GM12878 (cell line): ENCODE data around the gene ADISSP. TPM values are rescaled to one million over a fixed set of nuclear protein-coding genes. Genes with fewer than 3 reads are reported as not detected.

Source experiments
- ATAC-seq: fragments of 200-7000 bp; cut with Tn5 transposase; 3 replicates; pipeline ENCODE4 v1.9.1; 2020; ENCODE audit warnings: mild to moderate bottlenecking, moderate library complexity
- BruUV-seq: library from RNA; stranded (reverse); fragments of 400-500 nt; replicated peaks from 2 replicates; lab custom pipeline; 2021; lab: Mats Ljungman, UMichigan
- CTCF ChIA-PET: fragments of 300-600 bp; sonication (Branson Sonifier 250); formaldehyde crosslinking; extraction: SDS; loops from one replicate; lab custom pipeline; 2021; ENCODE audit warnings: inconsistent platforms; lab: Yijun Ruan, JAX
- POLR2A ChIA-PET: fragments of 350-600 bp; formaldehyde crosslinking; extraction: SDS; loops from one replicate; lab custom pipeline; 2021; ENCODE audit warnings: inconsistent platforms; lab: Charles Lee
- RAD21 ChIA-PET: fragments of 300-600 bp; sonication (Branson Sonifier 250); formaldehyde crosslinking; loops from one replicate; lab custom pipeline; 2023; ENCODE audit warnings: antibody characterized with exemption; ENCODE audit not compliant: unreplicated experiment; lab: Charles Lee
- SMC1A ChIA-PET: fragments of 300-600 bp; sonication (Branson Sonifier 250); formaldehyde crosslinking; loops from one replicate; lab custom pipeline; 2023; ENCODE audit not compliant: unreplicated experiment, uncharacterized antibody; lab: Charles Lee
- DNase-seq: peaks from one replicate; pipeline ENCODE4 v3.0.0-alpha.2; 2011; ENCODE audit warnings: low read depth, low spot score
- FAIRE-seq: peaks from 3 replicates; lab custom pipeline; 2011; peaks lifted over from hg19 to GRCh38; lab: Jason Lieb, UNC
- H2AFZ ChIP-seq: 2 replicates; pipeline ENCODE4 v1.6.0; 2011; ENCODE audit warnings: low read depth, low read length, control low read depth; ENCODE audit not compliant: control insufficient read depth
- H3K27ac ChIP-seq: 2 replicates; pipeline ENCODE4 v1.5.1; 2011; ENCODE audit warnings: control low read depth; ENCODE audit not compliant: control insufficient read depth, insufficient read depth
- H3K27me3 ChIP-seq, 2 experiments: replicated peaks in 1 of 2; 2 replicates each; pipeline versions ENCODE4 v1.6.0 to v1.6.1; 2011; ENCODE audit warnings: low read length in 1 of 2; ENCODE audit not compliant: control insufficient read depth in 2 of 2, insufficient read depth in 2 of 2
- H3K36me3 ChIP-seq, 2 experiments: 2 replicates each; pipeline ENCODE4 v1.5.1; 2011; ENCODE audit warnings: low read length in 1 of 2; ENCODE audit not compliant: control insufficient read depth in 2 of 2, insufficient read depth in 2 of 2
- H3K4me1 ChIP-seq: 2 replicates; pipeline ENCODE4 v1.6.1; 2011; ENCODE audit warnings: mild to moderate bottlenecking, low read length, moderate library complexity, mixed read lengths; ENCODE audit not compliant: control insufficient read depth, insufficient read depth
- H3K4me2 ChIP-seq: 2 replicates; pipeline ENCODE4 v1.6.0; 2011; ENCODE audit warnings: control low read depth; ENCODE audit not compliant: control insufficient read depth, insufficient read depth
- H3K4me3 ChIP-seq: fragments of 200-600 bp; sonication (generic); 2 replicates; pipeline ENCODE4 v1.5.1; 2016
- H3K79me2 ChIP-seq: 2 replicates; pipeline ENCODE4 v1.6.0; 2011; ENCODE audit warnings: low read length; ENCODE audit not compliant: control insufficient read depth, insufficient read depth
- H3K9ac ChIP-seq: 2 replicates; pipeline ENCODE4 v1.8.0; 2011; ENCODE audit warnings: low read length, control low read depth, mixed read lengths; ENCODE audit not compliant: control insufficient read depth, insufficient read depth
- H3K9me3 ChIP-seq: replicated peaks from 3 replicates; pipeline ENCODE4 v1.5.1; 2011; ENCODE audit warnings: mild to moderate bottlenecking, low read length; ENCODE audit not compliant: control insufficient read depth, insufficient read depth
- H4K20me1 ChIP-seq: 2 replicates; pipeline ENCODE4 v1.6.0; 2011; ENCODE audit not compliant: control insufficient read depth, insufficient read depth
- BRCA1 ChIP-seq: IDR thresholded peaks from 2 replicates; pipeline ENCODE4 v1.6.1; 2011; ENCODE audit warnings: low read depth, low read length, improper control_type of control experiment
- E2F8 ChIP-seq: fragments of 450-650 bp; IDR thresholded peaks from 2 replicates; pipeline ENCODE4 v1.6.1; 2018; ENCODE audit warnings: mild to moderate bottlenecking, low read depth, moderate library complexity; ENCODE audit not compliant: partially characterized antibody
- HCFC1 ChIP-seq: fragments of 150-350 bp; IDR thresholded peaks from 2 replicates; pipeline ENCODE4 v1.6.1; 2014; ENCODE audit warnings: low read length
- KAT2A ChIP-seq: conservative IDR thresholded peaks from 2 replicates; pipeline ENCODE4 v1.6.1; 2011; ENCODE audit warnings: low read depth, low read length; ENCODE audit not compliant: control insufficient read depth
- KLF5 ChIP-seq: fragments of 450-650 bp; IDR thresholded peaks from 2 replicates; pipeline ENCODE4 v1.6.1; 2014; ENCODE audit warnings: mild to moderate bottlenecking; ENCODE audit not compliant: partially characterized antibody
- SMAD5 ChIP-seq: IDR thresholded peaks from 2 replicates; pipeline ENCODE4 v1.6.1; 2016; ENCODE audit warnings: antibody characterized with exemption, low read depth
- TARDBP ChIP-seq: IDR thresholded peaks from 2 replicates; pipeline ENCODE4 v1.6.1; 2016; ENCODE audit warnings: borderline replicate concordance
- TCF12 ChIP-seq: IDR thresholded peaks from 2 replicates; pipeline ENCODE4 v1.6.1; 2011; ENCODE audit warnings: low read depth, mild to moderate bottlenecking, low read length
- WRNIP1 ChIP-seq: IDR thresholded peaks from 2 replicates; pipeline ENCODE4 v1.6.1; 2011; ENCODE audit warnings: low read depth, low read length, improper control_type of control experiment, borderline replicate concordance
- WGBS: methylation state at CpG from one replicate; pipeline ENCODE4 v1.1.6; 2016; ENCODE audit warnings: low lambda C conversion rate; ENCODE audit not compliant: insufficient replicate concordance, insufficient coverage; ENCODE audit errors: missing lambda C conversion rate; 5-methylcytosine and 5-hydroxymethylcytosine counted together
- in situ Hi-C: fragments of 300-500 bp; cut with MboI; formaldehyde crosslinking; loops from 9 replicates; pipeline ENCODE4 v1.14.3; 2018; ENCODE audit warnings: mixed read lengths
- intact Hi-C: fragments of 100-400 bp; cut with micrococcal nuclease; formaldehyde crosslinking; loops from one replicate; pipeline ENCODE4 v1.14.2; 2022; ENCODE audit not compliant: unreplicated experiment
- polyA plus RNA-seq, 11 experiments: library from polyadenylated mRNA; depleted of rRNA in 4 of 11; unstranded in 6 of 11; stranded (reverse) in 5 of 11; fragments of >200 nt; fragmentation: Nextera tagmentation in 4 of 11; fragmentation: Illumina TruSeq in 1 of 11; extraction: Ambion mirVana in 4 of 11; extraction: Trizol in 1 of 11; gene quantifications; 1 replicate in 1 of 11; 2 replicates in 10 of 11; pipeline versions ENCODE4 v1.2.1 to v1.2.3, GENCODE V29; 2011 to 2016; ENCODE audit warnings: inconsistent platforms in 2 of 11, missing spikeins in 2 of 11, low read depth in 1 of 11
- total RNA-seq, 4 experiments: library from RNA; depleted of rRNA in 3 of 4; stranded (reverse); fragments of >200 nt in 3 of 4; fragmentation: Illumina TruSeq in 1 of 4; extraction: Trizol in 1 of 4; gene quantifications; 2 replicates each; pipeline versions ENCODE4 v1.2.1 to v1.2.3, GENCODE V29; 2013 to 2021
- TF ChIP-seq, protein P1 (sequence below): IDR thresholded peaks from 2 replicates; pipeline ENCODE4 v1.6.1; 2012; ENCODE audit warnings: low read length, inconsistent platforms
- TF ChIP-seq, protein P2 (sequence below): fragments of 450-650 bp; conservative IDR thresholded peaks from 2 replicates; pipeline ENCODE4 v1.6.1; 2017; ENCODE audit warnings: mild to moderate bottlenecking, moderate library complexity
- TF ChIP-seq, protein P3 (sequence below): IDR thresholded peaks from 2 replicates; pipeline ENCODE4 v1.6.1; 2011; ENCODE audit warnings: low read depth, low read length, improper control_type of control experiment, borderline replicate concordance

Gene ADISSP
- total and polyA plus RNA-seq, 10 of the 15 experiments (the other 5 are each of a cell fraction or from before 2014, with no cell fraction given): 0.80 to 96.3 (median 38.6) TPM

DNA sequence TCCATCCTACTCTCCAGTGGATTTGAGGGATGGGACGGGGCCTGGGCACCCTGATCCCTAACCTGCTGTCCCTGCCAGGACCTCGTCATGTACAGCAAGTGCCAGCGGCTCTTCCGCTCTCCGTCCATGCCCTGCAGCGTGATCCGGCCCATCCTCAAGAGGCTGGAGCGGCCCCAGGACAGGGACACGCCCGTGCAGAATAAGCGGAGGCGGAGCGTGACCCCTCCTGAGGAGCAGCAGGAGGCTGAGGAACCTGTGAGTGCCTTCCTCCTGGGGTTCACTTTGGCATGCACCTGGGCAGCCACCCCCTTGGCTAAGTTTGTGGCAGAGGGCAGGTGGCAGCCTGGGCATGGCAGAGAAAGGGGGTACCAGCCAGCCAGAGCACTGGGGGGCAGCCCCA, 34.3 kb upstream of the ADISSP start:
- ATAC-seq (no peak), DNase-seq (no peak), FAIRE-seq (no peak)
- Histone ChIP-seq H2AFZ (no peak overlapping the region), H3K4me3 (no peak overlapping the region), H3K79me2 (peaks cover 15% of the 10 kb centered on the region), H3K9ac (no peak overlapping the region), H3K4me2 (no peak overlapping the region), H3K27me3 (no peaks in the 10 kb centered on the region), H3K27ac (no peak overlapping the region), H3K4me1 (peaks cover 40% of the 10 kb centered on the region), H4K20me1 (no peaks in the 10 kb centered on the region), H3K9me3 (no peaks in the 10 kb centered on the region), H3K36me3 (peaks cover 23 to 28% of the 10 kb centered on the region in 2 experiments)
- ChIA-PET CTCF (interaction anchor here (0.9 to 3.8 kb wide), 3 partner anchors 17 to 34 kb away, joined by 3 to 33 read pairs (median 3); partner anchors contain the start of genes ADISSP and AP5S1), SMC1A (no interaction called here), POLR2A (interaction anchor here (0.7 kb wide), 1 partner anchor 11 kb away, joined by 4 read pairs; no protein-coding TSS in a partner anchor), RAD21 (no interaction called here)
- intact Hi-C loops: no loop called here
- 90% methylated on average over 13 of the region's 13 CpGs for WGBS
- in situ Hi-C loops: no loop called here
- no TSS peak for BruUV-seq
- TF ChIP-seq HCFC1 (no peak), TARDBP (no peak), KAT2A (no peak), SMAD5 (no peak), TCF12 (no peak), E2F8 (no peak), KLF5 (no peak), WRNIP1 (no peak), BRCA1 (no peak)
- TF ChIP-seq, protein P1, sequence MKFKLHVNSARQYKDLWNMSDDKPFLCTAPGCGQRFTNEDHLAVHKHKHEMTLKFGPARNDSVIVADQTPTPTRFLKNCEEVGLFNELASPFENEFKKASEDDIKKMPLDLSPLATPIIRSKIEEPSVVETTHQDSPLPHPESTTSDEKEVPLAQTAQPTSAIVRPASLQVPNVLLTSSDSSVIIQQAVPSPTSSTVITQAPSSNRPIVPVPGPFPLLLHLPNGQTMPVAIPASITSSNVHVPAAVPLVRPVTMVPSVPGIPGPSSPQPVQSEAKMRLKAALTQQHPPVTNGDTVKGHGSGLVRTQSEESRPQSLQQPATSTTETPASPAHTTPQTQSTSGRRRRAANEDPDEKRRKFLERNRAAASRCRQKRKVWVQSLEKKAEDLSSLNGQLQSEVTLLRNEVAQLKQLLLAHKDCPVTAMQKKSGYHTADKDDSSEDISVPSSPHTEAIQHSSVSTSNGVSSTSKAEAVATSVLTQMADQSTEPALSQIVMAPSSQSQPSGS: no peak
- TF ChIP-seq, protein P2, sequence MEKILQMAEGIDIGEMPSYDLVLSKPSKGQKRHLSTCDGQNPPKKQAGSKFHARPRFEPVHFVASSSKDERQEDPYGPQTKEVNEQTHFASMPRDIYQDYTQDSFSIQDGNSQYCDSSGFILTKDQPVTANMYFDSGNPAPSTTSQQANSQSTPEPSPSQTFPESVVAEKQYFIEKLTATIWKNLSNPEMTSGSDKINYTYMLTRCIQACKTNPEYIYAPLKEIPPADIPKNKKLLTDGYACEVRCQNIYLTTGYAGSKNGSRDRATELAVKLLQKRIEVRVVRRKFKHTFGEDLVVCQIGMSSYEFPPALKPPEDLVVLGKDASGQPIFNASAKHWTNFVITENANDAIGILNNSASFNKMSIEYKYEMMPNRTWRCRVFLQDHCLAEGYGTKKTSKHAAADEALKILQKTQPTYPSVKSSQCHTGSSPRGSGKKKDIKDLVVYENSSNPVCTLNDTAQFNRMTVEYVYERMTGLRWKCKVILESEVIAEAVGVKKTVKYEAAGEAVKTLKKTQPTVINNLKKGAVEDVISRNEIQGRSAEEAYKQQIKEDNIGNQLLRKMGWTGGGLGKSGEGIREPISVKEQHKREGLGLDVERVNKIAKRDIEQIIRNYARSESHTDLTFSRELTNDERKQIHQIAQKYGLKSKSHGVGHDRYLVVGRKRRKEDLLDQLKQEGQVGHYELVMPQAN: no peak
- TF ChIP-seq, protein P3, sequence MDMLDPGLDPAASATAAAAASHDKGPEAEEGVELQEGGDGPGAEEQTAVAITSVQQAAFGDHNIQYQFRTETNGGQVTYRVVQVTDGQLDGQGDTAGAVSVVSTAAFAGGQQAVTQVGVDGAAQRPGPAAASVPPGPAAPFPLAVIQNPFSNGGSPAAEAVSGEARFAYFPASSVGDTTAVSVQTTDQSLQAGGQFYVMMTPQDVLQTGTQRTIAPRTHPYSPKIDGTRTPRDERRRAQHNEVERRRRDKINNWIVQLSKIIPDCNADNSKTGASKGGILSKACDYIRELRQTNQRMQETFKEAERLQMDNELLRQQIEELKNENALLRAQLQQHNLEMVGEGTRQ: no peak
